ENCODE measurements around the gene SENP7.
A peak's percentile ranks its signal among the peaks of the same experiment; 100 is the strongest.
"Not testable (repeated sequence)": the region's sequence is repeated elsewhere in the genome, so short reads cannot be mapped to it uniquely, and the experiment has no call there.

The SENP7 gene

DNA sequence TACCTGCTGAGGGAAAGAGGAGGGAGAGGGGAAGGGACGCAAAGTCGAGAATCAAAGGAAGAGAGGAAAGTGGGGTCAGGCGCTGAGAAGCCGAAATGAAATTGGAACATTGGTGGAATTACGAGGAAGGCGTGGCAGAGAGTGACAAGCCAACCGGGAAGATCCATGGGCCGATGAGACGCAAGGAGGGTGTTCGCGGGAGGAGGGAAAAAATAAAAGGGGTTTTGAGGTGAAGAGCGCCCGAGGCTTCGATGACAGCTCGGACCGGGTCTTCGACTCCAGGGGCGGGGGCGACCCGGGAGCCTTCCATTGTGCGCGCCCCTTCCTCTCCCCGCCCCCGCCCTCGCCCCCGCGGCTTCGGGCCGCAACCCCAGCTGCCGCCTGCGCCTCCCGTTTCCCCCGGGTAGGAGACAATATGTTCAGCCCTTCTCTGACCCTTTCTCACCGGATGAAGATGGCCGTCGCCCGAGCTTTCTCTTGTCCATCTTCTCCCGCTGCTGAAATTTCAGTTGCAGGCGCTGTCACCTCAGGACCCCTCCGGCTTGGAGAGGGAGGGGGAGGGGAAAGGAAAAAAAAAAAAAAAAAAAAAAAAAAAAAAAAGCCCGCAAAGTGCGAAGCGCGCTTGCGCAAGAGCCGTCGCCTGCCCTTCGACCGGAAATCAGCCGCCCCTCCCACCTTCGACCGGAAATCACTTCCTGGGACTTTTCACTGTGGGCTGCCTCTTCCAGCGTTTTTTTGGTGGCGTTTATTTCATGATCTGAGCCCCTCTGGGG is at the start of gene SENP7:
SENP7 (minus strand) TSS at position 567 of the 773 bp plus-strand sequence; CDS start at position 485, 82 bp downstream.
- Histone ChIP-seq H3K4me3 (ENCODE audit: low read depth, low read length) (peak within 1 kb of the TSS; percentile 74), H3K27me3 (ENCODE audit: control insufficient read depth, insufficient read depth, low read length) (no peaks in the 10 kb centered on the region)

GRCh38 chr3:101561630-101562328 is 48.8 kb upstream of the SENP7 start, which contains the start of gene TRMT10C:
TSS of gene TRMT10C (plus strand) at chr3:101561868. CDS start at chr3:101564782, 2,914 bp downstream.
- Histone ChIP-seq H3K27me3 (ENCODE audit: control insufficient read depth, insufficient read depth, low read length) (peaks cover 2% of the 10 kb centered on the region; the same call in 1 of the 2 replicates), H3K9me3 (ENCODE audit: control insufficient read depth, insufficient read depth, low read depth, low read length) (no peaks in the 10 kb centered on the region), H3K4me3 (ENCODE audit: low read depth, low read length) (peak within 1 kb of the TSS; percentile 91), H3K27ac (ENCODE audit: low read depth, low read length) (peak within 1 kb of the TSS; percentile 80), H3K36me3 (ENCODE audit: control insufficient read depth, insufficient read depth, low read length) (peaks cover 35% of the 10 kb centered on the region), H3K4me1 (ENCODE audit: control insufficient read depth, insufficient read depth, low read length) (no peaks in the 10 kb centered on the region; the same call in 1 of the 2 replicates), H3K9ac (ENCODE audit: low read length) (peak within 1 kb of the TSS; percentile 94)

More for the DNA sequence above, at the start of gene SENP7:
- H3K9ac ChIP-seq (ENCODE audit: low read length), result peak within 1 kb of the TSS; percentile 68
- no peaks in the 10 kb centered on the region for H3K9me3 ChIP-seq (ENCODE audit: control insufficient read depth, insufficient read depth, low read depth, low read length)
- peak within 1 kb of the TSS; percentile 66 for H3K27ac ChIP-seq (ENCODE audit: low read depth, low read length)
- peaks cover 16% of the 10 kb centered on the region for H3K4me1 ChIP-seq (ENCODE audit: control insufficient read depth, insufficient read depth, low read length)
- no peaks in the 10 kb centered on the region for H3K36me3 ChIP-seq (ENCODE audit: control insufficient read depth, insufficient read depth, low read length)

GRCh38 chr3:101556064-101556463 is 43.1 kb upstream of the SENP7 start:
- H3K4me3 ChIP-seq (ENCODE audit: low read depth, low read length), result no peak overlapping the region
- peaks cover 2% of the 10 kb centered on the region; the same call in 1 of the 2 replicates for H3K27me3 ChIP-seq (ENCODE audit: control insufficient read depth, insufficient read depth, low read length)
- no peak overlapping the region for H3K27ac ChIP-seq (ENCODE audit: low read depth, low read length)
- peaks cover 24% of the 10 kb centered on the region for H3K9me3 ChIP-seq (ENCODE audit: control insufficient read depth, insufficient read depth, low read depth, low read length)
- peaks cover 6% of the 10 kb centered on the region; the same call in 1 of the 2 replicates for H3K4me1 ChIP-seq (ENCODE audit: control insufficient read depth, insufficient read depth, low read length)
- H3K9ac ChIP-seq (ENCODE audit: low read length), result no peak overlapping the region
- no peaks in the 10 kb centered on the region for H3K36me3 ChIP-seq (ENCODE audit: control insufficient read depth, insufficient read depth, low read length)

DNA sequence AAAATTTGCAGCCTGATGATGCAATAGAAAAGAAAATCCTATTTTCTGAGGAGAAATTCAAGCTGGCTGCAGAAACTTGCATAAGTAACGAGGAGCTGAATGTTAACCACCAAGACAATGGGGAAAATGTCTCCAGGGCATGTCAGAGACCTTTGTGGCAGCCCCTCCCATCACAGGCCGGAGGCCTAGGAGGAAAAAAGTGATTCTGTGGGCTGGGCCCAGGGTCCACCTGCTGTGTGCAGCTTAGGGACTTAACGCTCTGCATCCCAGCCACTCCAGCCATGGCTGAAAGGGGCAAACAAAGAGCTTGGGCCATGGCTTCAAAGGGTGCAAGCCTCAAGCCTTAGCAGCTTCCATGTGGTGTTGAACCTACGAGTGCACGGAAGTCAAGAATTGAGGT is 40.4 kb upstream of the SENP7 start:
- H3K4me3 ChIP-seq (ENCODE audit: low read depth, low read length), result not testable (repeated sequence)

GRCh38 chr3:101551359-101552081 is 38.5 kb upstream of the SENP7 start:
- not testable (repeated sequence) for H3K9ac ChIP-seq (ENCODE audit: low read length); H3K4me1 ChIP-seq (ENCODE audit: control insufficient read depth, insufficient read depth, low read length); H3K27me3 ChIP-seq (ENCODE audit: control insufficient read depth, insufficient read depth, low read length); H3K36me3 ChIP-seq (ENCODE audit: control insufficient read depth, insufficient read depth, low read length); H3K4me3 ChIP-seq (ENCODE audit: low read depth, low read length); H3K27ac ChIP-seq (ENCODE audit: low read depth, low read length)
- H3K9me3 ChIP-seq (ENCODE audit: control insufficient read depth, insufficient read depth, low read depth, low read length), result peaks cover 35% of the 10 kb centered on the region

More for the DNA sequence above, 40.4 kb upstream of the SENP7 start:
- H3K4me1 ChIP-seq (ENCODE audit: control insufficient read depth, insufficient read depth, low read length); H3K9ac ChIP-seq (ENCODE audit: low read length); H3K36me3 ChIP-seq (ENCODE audit: control insufficient read depth, insufficient read depth, low read length); H3K27me3 ChIP-seq (ENCODE audit: control insufficient read depth, insufficient read depth, low read length); H3K27ac ChIP-seq (ENCODE audit: low read depth, low read length): not testable (repeated sequence)
- H3K9me3 ChIP-seq (ENCODE audit: control insufficient read depth, insufficient read depth, low read depth, low read length), result peaks cover 35% of the 10 kb centered on the region

DNA sequence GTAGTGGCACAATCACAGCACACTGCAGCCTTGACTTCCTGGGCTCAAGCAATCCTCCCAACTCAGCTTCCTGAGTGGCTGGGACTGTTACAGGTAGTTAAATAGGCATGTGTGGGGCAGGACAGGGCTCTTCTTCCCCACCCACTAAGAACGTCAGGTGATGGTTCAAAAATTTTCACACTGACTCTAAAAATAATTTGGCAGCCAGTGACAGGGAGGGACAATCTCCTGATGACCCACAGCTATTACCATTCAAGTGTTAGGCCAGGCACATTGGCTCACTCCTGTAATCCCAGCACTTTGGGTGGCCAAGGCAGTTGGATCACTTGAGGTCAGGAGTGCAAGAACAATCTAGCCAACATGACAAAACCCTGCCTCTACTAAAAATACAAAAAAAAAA is 36.5 kb upstream of the SENP7 start:
- no peaks in the 10 kb centered on the region for H3K4me1 ChIP-seq (ENCODE audit: control insufficient read depth, insufficient read depth, low read length)
- peaks cover 29% of the 10 kb centered on the region for H3K9me3 ChIP-seq (ENCODE audit: control insufficient read depth, insufficient read depth, low read depth, low read length)
- no peaks in the 10 kb centered on the region for H3K36me3 ChIP-seq (ENCODE audit: control insufficient read depth, insufficient read depth, low read length)
- H3K4me3 ChIP-seq (ENCODE audit: low read depth, low read length), result no peak overlapping the region
- no peak overlapping the region for H3K27ac ChIP-seq (ENCODE audit: low read depth, low read length)
- no peak overlapping the region for H3K9ac ChIP-seq (ENCODE audit: low read length)
- no peaks in the 10 kb centered on the region for H3K27me3 ChIP-seq (ENCODE audit: control insufficient read depth, insufficient read depth, low read length)

DNA sequence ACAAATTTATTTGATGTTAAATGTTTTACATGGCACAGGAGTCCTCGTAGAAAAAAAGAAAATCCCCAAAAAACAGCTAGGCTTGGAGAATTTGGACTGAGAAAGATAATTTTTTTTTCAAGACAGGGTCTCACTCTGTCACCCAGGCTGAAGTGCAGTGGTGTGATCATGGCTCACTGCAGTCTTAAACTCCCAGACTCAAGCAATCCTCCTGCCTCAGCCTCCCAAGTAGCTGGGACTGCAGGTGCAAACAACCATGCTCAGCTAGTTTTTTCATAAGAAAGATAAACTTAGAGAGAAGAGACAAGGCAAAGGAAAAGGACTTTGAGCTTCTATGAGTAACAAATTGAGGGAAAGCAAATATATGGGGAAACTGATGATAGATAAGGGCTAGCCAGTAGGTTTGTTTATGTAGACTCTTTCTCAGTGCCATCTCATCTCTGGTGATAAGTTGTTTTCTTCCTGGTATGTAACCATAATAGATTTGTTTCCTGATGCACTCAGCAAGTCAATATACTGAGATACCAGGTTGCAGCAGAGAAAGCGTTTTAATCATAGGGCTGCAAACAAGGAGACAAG is 35.6 kb upstream of the SENP7 start:
- Histone ChIP-seq H3K4me3 (ENCODE audit: low read depth, low read length) (no peak overlapping the region), H3K9me3 (ENCODE audit: control insufficient read depth, insufficient read depth, low read depth, low read length) (peaks cover 20% of the 10 kb centered on the region), H3K27ac (ENCODE audit: low read depth, low read length) (no peak overlapping the region)

GRCh38 chr3:101544161-101544850 is 31.3 kb upstream of the SENP7 start:
- H3K9me3 ChIP-seq (ENCODE audit: control insufficient read depth, insufficient read depth, low read depth, low read length), result peaks cover 6% of the 10 kb centered on the region; the same call in 1 of the 2 replicates
- H3K4me3 ChIP-seq (ENCODE audit: low read depth, low read length), result no peak overlapping the region

More for the DNA sequence above, 35.6 kb upstream of the SENP7 start:
- no peaks in the 10 kb centered on the region for H3K27me3 ChIP-seq (ENCODE audit: control insufficient read depth, insufficient read depth, low read length)
- H3K36me3 ChIP-seq (ENCODE audit: control insufficient read depth, insufficient read depth, low read length), result no peaks in the 10 kb centered on the region
- no peaks in the 10 kb centered on the region for H3K4me1 ChIP-seq (ENCODE audit: control insufficient read depth, insufficient read depth, low read length)
- H3K9ac ChIP-seq (ENCODE audit: low read length), result no peak overlapping the region

GRCh38 chr3:101542957-101543356 is 29.9 kb upstream of the SENP7 start:
- Histone ChIP-seq H3K4me3 (ENCODE audit: low read depth, low read length) (no peak overlapping the region), H3K4me1 (ENCODE audit: control insufficient read depth, insufficient read depth, low read length) (no peaks in the 10 kb centered on the region), H3K27ac (ENCODE audit: low read depth, low read length) (no peak overlapping the region), H3K36me3 (ENCODE audit: control insufficient read depth, insufficient read depth, low read length) (no peaks in the 10 kb centered on the region), H3K9me3 (ENCODE audit: control insufficient read depth, insufficient read depth, low read depth, low read length) (peaks cover 6% of the 10 kb centered on the region; the same call in 1 of the 2 replicates), H3K9ac (ENCODE audit: low read length) (no peak overlapping the region), H3K27me3 (ENCODE audit: control insufficient read depth, insufficient read depth, low read length) (no peaks in the 10 kb centered on the region)

More at GRCh38 chr3:101544161-101544850, 31.3 kb upstream of the SENP7 start:
- Histone ChIP-seq H3K27ac (ENCODE audit: low read depth, low read length) (no peak overlapping the region), H3K36me3 (ENCODE audit: control insufficient read depth, insufficient read depth, low read length) (no peaks in the 10 kb centered on the region), H3K4me1 (ENCODE audit: control insufficient read depth, insufficient read depth, low read length) (no peaks in the 10 kb centered on the region), H3K27me3 (ENCODE audit: control insufficient read depth, insufficient read depth, low read length) (no peaks in the 10 kb centered on the region), H3K9ac (ENCODE audit: low read length) (no peak overlapping the region)

GRCh38 chr3:101536955-101537354 is 23.9 kb upstream of the SENP7 start:
- H3K27ac ChIP-seq (ENCODE audit: low read depth, low read length); H3K4me1 ChIP-seq (ENCODE audit: control insufficient read depth, insufficient read depth, low read length); H3K4me3 ChIP-seq (ENCODE audit: low read depth, low read length); H3K36me3 ChIP-seq (ENCODE audit: control insufficient read depth, insufficient read depth, low read length); H3K9me3 ChIP-seq (ENCODE audit: control insufficient read depth, insufficient read depth, low read depth, low read length); H3K9ac ChIP-seq (ENCODE audit: low read length); H3K27me3 ChIP-seq (ENCODE audit: control insufficient read depth, insufficient read depth, low read length): not testable (repeated sequence)
